SU-DHL-6 (cell line): ENCODE measurements around the gene UCK2.

Experiments
- H2AFZ ChIP-seq: fragments of 200-600 bp; sonication (generic); 2 replicates; pipeline ENCODE4 v1.6.1; 2014; ENCODE audit warnings: low read depth, mild to moderate bottlenecking, moderate library complexity, mixed read lengths, antibody characterized with exemption, low read length; ENCODE audit not compliant: severe bottlenecking
- H3F3A ChIP-seq: fragments of 200-600 bp; shearing (Covaris generic); 2 replicates; pipeline ENCODE4 v1.6.0; 2016; ENCODE audit warnings: antibody characterized with exemption, mild to moderate bottlenecking; ENCODE audit not compliant: insufficient read depth
- H3K27ac ChIP-seq: fragments of 200-600 bp; sonication (generic); 2 replicates; pipeline ENCODE4 v1.5.1; 2016; ENCODE audit warnings: low read depth, mild to moderate bottlenecking, low read length, moderate library complexity, mixed read lengths
- H3K27me3 ChIP-seq: fragments of 200-600 bp; sonication (generic), shearing (Covaris generic); 2 replicates; pipeline ENCODE4 v1.6.0; 2014; ENCODE audit warnings: mild to moderate bottlenecking, low read length
- H3K36me3 ChIP-seq: fragments of 200-600 bp; sonication (generic); 2 replicates; pipeline ENCODE4 v1.6.1; 2014; ENCODE audit warnings: mild to moderate bottlenecking, low read length, mixed read lengths
- H3K4me2 ChIP-seq: fragments of 300-600, 200-600 bp; shearing (Covaris generic), sonication (generic); 2 replicates; pipeline ENCODE4 v1.6.0; 2014; ENCODE audit warnings: low read length, low read depth, mild to moderate bottlenecking; ENCODE audit not compliant: poor library complexity, severe bottlenecking
- H3K4me3 ChIP-seq: fragments of 200-600 bp; sonication (generic); 2 replicates; pipeline ENCODE4 v1.5.1; 2014; ENCODE audit warnings: antibody characterized with exemption, low read length, mild to moderate bottlenecking, mixed read lengths; ENCODE audit not compliant: insufficient read depth, poor library complexity, severe bottlenecking
- H3K79me2 ChIP-seq: fragments of 200-600 bp; sonication (generic); 2 replicates; pipeline ENCODE4 v1.6.1; 2014; ENCODE audit warnings: mild to moderate bottlenecking, low read length, moderate library complexity; ENCODE audit not compliant: insufficient read depth
- H3K9ac ChIP-seq: fragments of 200-600 bp; sonication (generic); 2 replicates; pipeline ENCODE4 v1.7.0; 2014; ENCODE audit warnings: mild to moderate bottlenecking, low read length
- H3K9me2 ChIP-seq: fragments of 200-600 bp; sonication (generic); replicated peaks from 2 replicates; pipeline ENCODE4 v1.6.1; 2014; ENCODE audit warnings: low read length; ENCODE audit not compliant: insufficient read depth
- H3K9me3 ChIP-seq: fragments of 200-600 bp; sonication (generic); 2 replicates; pipeline ENCODE4 v1.6.1; 2014; ENCODE audit warnings: low read length, mixed read lengths; ENCODE audit not compliant: insufficient read depth
- H4K20me1 ChIP-seq: fragments of 200-600 bp; sonication (generic); 2 replicates; pipeline ENCODE4 v1.6.1; 2014; ENCODE audit warnings: low read depth, mild to moderate bottlenecking, antibody characterized with exemption, low read length, moderate library complexity, mixed read lengths
- CTCF ChIP-seq: fragments of 200-600 bp; sonication (generic); IDR thresholded peaks from one replicate; pipeline ENCODE4 v1.5.1; 2017; ENCODE audit warnings: antibody characterized with exemption, mild to moderate bottlenecking, low read length, moderate library complexity; ENCODE audit not compliant: insufficient read depth, poor library complexity, severe bottlenecking
- EZH2phosphoT487 ChIP-seq: fragments of 200-600 bp; sonication (generic), shearing (Covaris generic); conservative IDR thresholded peaks from 2 replicates; pipeline ENCODE4 v1.6.1; 2018; ENCODE audit warnings: mild to moderate bottlenecking, antibody characterized with exemption, low read length, moderate library complexity, mixed read lengths

Gene UCK2

GRCh38 chr1:165858967-165859845, 31.8 kb downstream of the UCK2 start:
- Histone ChIP-seq H3F3A (no peaks in the 10 kb centered on the region), H3K9ac (no peak overlapping the region), H3K27me3 (no peaks in the 10 kb centered on the region), H4K20me1 (peaks cover 33% of the 10 kb centered on the region), H3K4me3 (no peak overlapping the region), H3K36me3 (no peaks in the 10 kb centered on the region), H3K9me3 (no peaks in the 10 kb centered on the region), H3K9me2 (no peaks in the 10 kb centered on the region), H3K79me2 (peaks cover 97% of the 10 kb centered on the region), H3K27ac (no peak overlapping the region), H2AFZ (no peak overlapping the region), H3K4me2 (no peak overlapping the region)
- TF ChIP-seq CTCF, result no peak
- no peak for TF ChIP-seq EZH2phosphoT487

GRCh38 chr1:165860065-165860464, 32.7 kb downstream of the UCK2 start:
- Histone ChIP-seq H3K9me3 (no peaks in the 10 kb centered on the region), H2AFZ (no peak overlapping the region), H3K36me3 (no peaks in the 10 kb centered on the region), H3F3A (no peaks in the 10 kb centered on the region), H3K27ac (no peak overlapping the region), H3K79me2 (peaks cover 98% of the 10 kb centered on the region), H3K4me2 (no peak overlapping the region), H3K9ac (no peak overlapping the region), H4K20me1 (peaks cover 29% of the 10 kb centered on the region), H3K27me3 (no peaks in the 10 kb centered on the region), H3K9me2 (no peaks in the 10 kb centered on the region), H3K4me3 (no peak overlapping the region)
- no peak for TF ChIP-seq EZH2phosphoT487
- no peak for TF ChIP-seq CTCF

- no peaks in the 10 kb centered on the region for H3K9me3 ChIP-seq
- H3K4me3 ChIP-seq, result no peak overlapping the region
- H3K27ac ChIP-seq, result no peak overlapping the region
- TF ChIP-seq EZH2phosphoT487 (no peak), CTCF (no peak)
- no peaks in the 10 kb centered on the region for H3K9me2 ChIP-seq
- H3F3A ChIP-seq, result no peaks in the 10 kb centered on the region
- H3K4me2 ChIP-seq, result no peak overlapping the region
- no peaks in the 10 kb centered on the region for H3K27me3 ChIP-seq
- H3K36me3 ChIP-seq, result no peaks in the 10 kb centered on the region
- no peak overlapping the region for H3K9ac ChIP-seq
- H2AFZ ChIP-seq, result no peak overlapping the region
- peaks cover 98% of the 10 kb centered on the region for H3K79me2 ChIP-seq
- peaks cover 15% of the 10 kb centered on the region; the same call in 1 of the 2 replicates for H4K20me1 ChIP-seq
These were observed 34.5 kb downstream of the UCK2 start for GRCh38 chr1:165861911-165862310.
